DOHH2 (cell line): ENCODE results near the gene AUNIP.
A peak's percentile ranks its signal among the peaks of the same experiment; 100 is the strongest.

Experiments used
- H3F3A ChIP-seq: fragments of 200-600 bp; sonication (generic), shearing (Covaris generic); 2 replicates; pipeline ENCODE4 v1.6.0; 2016; ENCODE audit warnings: antibody characterized with exemption, mild to moderate bottlenecking; ENCODE audit not compliant: control insufficient read depth, insufficient read depth
- H3K27ac ChIP-seq: fragments of 200-600 bp; sonication (generic); 2 replicates; pipeline ENCODE4 v1.5.1; 2014; ENCODE audit warnings: low read depth, mild to moderate bottlenecking, low read length, moderate library complexity
- H3K27me3 ChIP-seq: fragments of 200-600 bp; sonication (generic); 2 replicates; pipeline ENCODE4 v1.6.1; 2014; ENCODE audit warnings: mild to moderate bottlenecking, low read length, mixed read lengths; ENCODE audit not compliant: control insufficient read depth
- H3K36me3 ChIP-seq: fragments of 200-600 bp; sonication (generic); 2 replicates; pipeline ENCODE4 v1.6.1; 2014; ENCODE audit warnings: mild to moderate bottlenecking, low read length, moderate library complexity, mixed read lengths; ENCODE audit not compliant: control insufficient read depth
- H3K4me1 ChIP-seq: fragments of 200-600 bp; sonication (generic); 2 replicates; pipeline ENCODE4 v1.6.1; 2014; ENCODE audit warnings: mild to moderate bottlenecking, low read length, mixed read lengths; ENCODE audit not compliant: control insufficient read depth
- H3K4me2 ChIP-seq: fragments of 200-600 bp; sonication (generic); 2 replicates; pipeline ENCODE4 v1.6.0; 2014; ENCODE audit warnings: mild to moderate bottlenecking, low read length, moderate library complexity
- H3K4me3 ChIP-seq: fragments of 200-600 bp; sonication (generic); 2 replicates; pipeline ENCODE4 v1.5.1; 2014; ENCODE audit warnings: mild to moderate bottlenecking, low read length, mixed read lengths
- H3K79me2 ChIP-seq: fragments of 200-600 bp; sonication (generic); 2 replicates; pipeline ENCODE4 v1.6.1; 2014; ENCODE audit warnings: mild to moderate bottlenecking, low read length, mixed read lengths; ENCODE audit not compliant: control insufficient read depth
- H3K9me2 ChIP-seq: fragments of 200-600 bp; sonication (generic); replicated peaks from 2 replicates; pipeline ENCODE4 v1.6.1; 2014; ENCODE audit warnings: mild to moderate bottlenecking, low read length, mixed read lengths; ENCODE audit not compliant: control insufficient read depth
- H3K9me3 ChIP-seq: fragments of 200-600 bp; sonication (generic); 2 replicates; pipeline ENCODE4 v1.6.1; 2014; ENCODE audit warnings: antibody characterized with exemption, low read length, mixed read lengths; ENCODE audit not compliant: control insufficient read depth, insufficient read depth
- H4K20me1 ChIP-seq: fragments of 200-600 bp; sonication (generic); 2 replicates; pipeline ENCODE4 v1.6.0; 2014; ENCODE audit warnings: low read depth, mild to moderate bottlenecking, antibody characterized with exemption, low read length, moderate library complexity; ENCODE audit not compliant: control insufficient read depth, insufficient read depth
- EZH2phosphoT487 ChIP-seq: fragments of 200-600 bp; sonication (generic); IDR thresholded peaks from 2 replicates; pipeline ENCODE4 v1.6.1; 2017; ENCODE audit warnings: borderline replicate concordance, mild to moderate bottlenecking, antibody characterized with exemption, low read length, moderate library complexity, mixed read lengths
- TF ChIP-seq, protein P1 (sequence below): fragments of 200-600 bp; sonication (generic); IDR thresholded peaks from one replicate; pipeline ENCODE4 v1.5.1; 2014; ENCODE audit warnings: antibody characterized with exemption, mild to moderate bottlenecking, low read depth, low read length; ENCODE audit not compliant: poor library complexity, severe bottlenecking

Gene AUNIP

DNA sequence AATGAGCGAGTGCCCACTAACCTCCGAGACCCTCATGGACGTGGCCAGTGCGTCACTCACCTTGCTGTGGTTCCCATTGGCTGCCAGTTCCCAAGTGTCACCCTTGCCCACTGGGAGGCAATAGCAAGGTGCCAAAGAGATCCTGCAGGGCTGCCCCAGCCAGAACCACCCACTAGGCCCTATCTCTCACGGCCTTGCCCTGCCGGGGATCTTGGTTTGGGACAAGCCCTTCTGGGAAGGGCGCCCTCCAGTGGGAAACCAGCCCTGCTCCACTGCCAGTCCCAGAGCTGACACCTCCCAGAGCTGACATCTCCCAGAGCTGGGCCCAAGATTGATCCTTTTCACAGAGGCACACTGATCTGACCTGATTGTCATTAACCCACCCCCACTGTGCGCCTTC, 61.3 kb downstream of the AUNIP start:
- peaks cover 37% of the 10 kb centered on the region for H3K4me1 ChIP-seq
- H3K4me3 ChIP-seq = no peak overlapping the region
- no peaks in the 10 kb centered on the region for H3K36me3 ChIP-seq
- no peak overlapping the region for H3K27ac ChIP-seq
- 0 out of 2 replicates have a peak, but pooled peaks cover 3% of the 10 kb centered on the region for H4K20me1 ChIP-seq
- H3K9me3 ChIP-seq = no peaks in the 10 kb centered on the region
- TF ChIP-seq EZH2phosphoT487 = no peak
- TF ChIP-seq, protein P1, sequence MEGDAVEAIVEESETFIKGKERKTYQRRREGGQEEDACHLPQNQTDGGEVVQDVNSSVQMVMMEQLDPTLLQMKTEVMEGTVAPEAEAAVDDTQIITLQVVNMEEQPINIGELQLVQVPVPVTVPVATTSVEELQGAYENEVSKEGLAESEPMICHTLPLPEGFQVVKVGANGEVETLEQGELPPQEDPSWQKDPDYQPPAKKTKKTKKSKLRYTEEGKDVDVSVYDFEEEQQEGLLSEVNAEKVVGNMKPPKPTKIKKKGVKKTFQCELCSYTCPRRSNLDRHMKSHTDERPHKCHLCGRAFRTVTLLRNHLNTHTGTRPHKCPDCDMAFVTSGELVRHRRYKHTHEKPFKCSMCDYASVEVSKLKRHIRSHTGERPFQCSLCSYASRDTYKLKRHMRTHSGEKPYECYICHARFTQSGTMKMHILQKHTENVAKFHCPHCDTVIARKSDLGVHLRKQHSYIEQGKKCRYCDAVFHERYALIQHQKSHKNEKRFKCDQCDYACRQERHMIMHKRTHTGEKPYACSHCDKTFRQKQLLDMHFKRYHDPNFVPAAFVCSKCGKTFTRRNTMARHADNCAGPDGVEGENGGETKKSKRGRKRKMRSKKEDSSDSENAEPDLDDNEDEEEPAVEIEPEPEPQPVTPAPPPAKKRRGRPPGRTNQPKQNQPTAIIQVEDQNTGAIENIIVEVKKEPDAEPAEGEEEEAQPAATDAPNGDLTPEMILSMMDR = peak; percentile 85
- H3K9me2 ChIP-seq = no peaks in the 10 kb centered on the region
- H3K27me3 ChIP-seq = peaks cover 8% of the 10 kb centered on the region
- H3K79me2 ChIP-seq = no peaks in the 10 kb centered on the region
- H3F3A ChIP-seq = peaks cover 4% of the 10 kb centered on the region; the same call in 1 of the 2 replicates
- no peak overlapping the region for H3K4me2 ChIP-seq

DNA sequence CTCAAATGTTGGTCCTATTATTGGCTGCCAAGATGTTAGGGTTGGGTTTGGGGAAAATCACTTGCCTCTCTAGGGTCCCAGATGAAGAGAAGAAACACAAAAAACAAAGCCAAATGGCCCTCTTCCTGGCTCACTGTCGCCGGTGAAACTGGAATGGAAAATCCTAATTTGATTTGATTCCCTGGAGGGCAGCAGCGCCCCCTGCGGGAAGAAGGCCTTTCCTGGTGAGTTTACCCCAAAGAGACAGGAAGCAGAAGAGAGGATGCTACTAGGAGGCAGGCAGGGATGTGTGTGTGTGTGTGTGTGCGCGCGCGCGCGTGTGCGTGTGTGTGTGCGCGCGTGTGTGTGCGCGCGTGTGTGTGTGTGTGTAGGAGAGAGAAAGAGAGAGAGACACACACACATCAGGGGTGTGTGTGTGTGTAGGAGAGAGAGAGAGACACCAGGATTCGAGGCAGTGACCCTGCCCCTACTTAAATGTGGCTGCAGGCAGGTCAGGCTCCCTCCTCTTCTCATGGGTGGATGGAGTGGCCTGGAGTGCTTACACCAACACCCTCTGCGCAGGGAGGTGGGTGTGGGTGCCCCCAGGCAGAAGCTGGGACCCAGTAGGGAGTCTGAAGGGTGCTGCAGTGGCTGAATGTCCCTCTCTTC, 62.3 kb downstream of the AUNIP start:
- Histone ChIP-seq H3K79me2 (no peaks in the 10 kb centered on the region), H3F3A (no peaks in the 10 kb centered on the region), H3K27me3 (peaks cover 10% of the 10 kb centered on the region), H3K9me2 (no peaks in the 10 kb centered on the region), H3K36me3 (no peaks in the 10 kb centered on the region), H3K27ac (no peak overlapping the region), H3K4me1 (peaks cover 27% of the 10 kb centered on the region), H4K20me1 (no peaks in the 10 kb centered on the region), H3K4me3 (0 out of 2 replicates have a peak overlapping the region, but pooled peaks have one; percentile 32), H3K9me3 (no peaks in the 10 kb centered on the region), H3K4me2 (peak overlapping the region; percentile 42)
- no peak for TF ChIP-seq EZH2phosphoT487
- TF ChIP-seq, protein P1 = peak; percentile 73

DNA sequence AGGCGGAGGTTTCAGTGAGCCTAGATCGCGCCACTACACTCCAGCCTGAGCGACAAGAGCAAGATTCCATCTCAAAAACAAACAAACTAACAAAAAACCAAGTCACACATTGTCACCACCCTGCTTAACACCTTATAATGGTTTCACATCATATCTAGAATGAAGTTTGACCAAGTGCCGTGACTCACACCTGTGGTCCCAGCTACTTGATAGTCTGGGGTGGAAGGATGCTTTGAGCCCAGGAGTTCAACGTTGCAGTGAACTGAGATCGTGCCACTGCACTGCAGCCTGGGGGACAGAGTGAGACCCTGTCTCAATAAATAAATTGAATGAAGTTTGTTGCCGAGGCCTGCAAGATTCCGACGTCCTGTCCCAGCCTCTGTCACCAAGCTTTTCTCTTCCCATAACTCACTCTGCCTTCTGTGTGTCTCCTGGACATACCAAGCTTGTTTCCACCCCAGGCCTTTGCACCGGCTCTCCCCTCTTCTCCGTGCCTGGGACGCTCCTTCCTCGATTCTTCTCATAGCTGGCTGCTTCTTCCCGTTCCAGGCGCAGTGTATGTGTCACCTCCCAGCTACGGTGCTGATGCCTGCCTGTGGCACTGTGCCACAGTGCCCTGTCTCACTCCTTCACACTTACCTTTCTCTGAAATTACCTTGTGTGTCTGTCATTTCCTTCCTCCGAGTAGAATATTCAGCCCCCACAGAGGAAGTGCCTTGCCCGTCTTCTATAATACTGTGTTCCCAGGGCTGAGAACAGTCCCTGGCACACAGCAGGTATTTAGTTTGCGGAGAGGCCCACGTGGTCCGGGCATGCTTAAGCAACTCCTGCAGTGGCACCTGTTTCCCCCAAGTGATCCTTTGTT, 63.1 kb downstream of the AUNIP start:
- Histone ChIP-seq H3K4me2 (peak overlapping the region; percentile 42; the same call in 1 of the 2 replicates), H3K27me3 (peaks cover 13% of the 10 kb centered on the region), H3K4me3 (no peak overlapping the region), H3K4me1 (peaks cover 27% of the 10 kb centered on the region), H3K9me2 (no peaks in the 10 kb centered on the region), H3K27ac (no peak overlapping the region), H3K79me2 (no peaks in the 10 kb centered on the region), H3K9me3 (no peaks in the 10 kb centered on the region), H3F3A (no peaks in the 10 kb centered on the region), H4K20me1 (no peaks in the 10 kb centered on the region), H3K36me3 (no peaks in the 10 kb centered on the region)
- TF ChIP-seq, protein P1 = no peak
- TF ChIP-seq EZH2phosphoT487 = no peak
